Activated T-helper 17 cell treated with anti-CD3 and anti-CD28 coated beads, Interleukin-2, amount 50 U/mL, for 72 hours (primary cell): Measurements from ENCODE around the gene DCAKD. TPM values are rescaled to one million over a fixed set of nuclear protein-coding genes. Genes with fewer than 3 reads are reported as not detected.

ENCODE experiments used
- ATAC-seq: fragments of 150-1000 bp; cut with Tn5 transposase; replicated peaks from 2 replicates; pipeline ENCODE4 v1.10.0; 2021; ENCODE audit warnings: mild to moderate bottlenecking, moderate library complexity
- H3K27ac Mint-ChIP-seq: one replicate; pipeline ENCODE4 v1.8.0; 2022; ENCODE audit warnings: mixed read lengths
- H3K27me3 Mint-ChIP-seq: one replicate; pipeline ENCODE4 v1.8.0; 2022; ENCODE audit warnings: mixed read lengths
- H3K36me3 Mint-ChIP-seq: one replicate; pipeline ENCODE4 v1.8.0; 2022; ENCODE audit warnings: low read depth, mild to moderate bottlenecking, mixed read lengths
- H3K4me1 Mint-ChIP-seq: one replicate; pipeline ENCODE4 v1.8.0; 2022; ENCODE audit warnings: mixed read lengths
- H3K4me3 Mint-ChIP-seq: one replicate; pipeline ENCODE4 v1.8.0; 2022; ENCODE audit warnings: mild to moderate bottlenecking, mixed read lengths
- H3K9me3 Mint-ChIP-seq: one replicate; pipeline ENCODE4 v1.8.0; 2022; ENCODE audit warnings: mixed read lengths
- total RNA-seq, 2 donors: library from RNA; stranded (reverse); gene quantifications; one replicate each; pipeline ENCODE4 v1.2.3, GENCODE V29; 2022

Gene DCAKD
- total RNA-seq, 2 donors from 2014 or later: 36.5 to 36.6 TPM

- Mint-ChIP-seq H3K27ac (no peak overlapping the region), H3K9me3 (no peaks in the 10 kb centered on the region), H3K4me1 (no peaks in the 10 kb centered on the region), H3K27me3 (peaks cover 18% of the 10 kb centered on the region), H3K4me3 (no peak overlapping the region), H3K36me3 (no peaks in the 10 kb centered on the region)
- no peak for ATAC-seq
Observed at GRCh38 chr17:45009676-45010467, 41.6 kb downstream of the DCAKD start.

DNA sequence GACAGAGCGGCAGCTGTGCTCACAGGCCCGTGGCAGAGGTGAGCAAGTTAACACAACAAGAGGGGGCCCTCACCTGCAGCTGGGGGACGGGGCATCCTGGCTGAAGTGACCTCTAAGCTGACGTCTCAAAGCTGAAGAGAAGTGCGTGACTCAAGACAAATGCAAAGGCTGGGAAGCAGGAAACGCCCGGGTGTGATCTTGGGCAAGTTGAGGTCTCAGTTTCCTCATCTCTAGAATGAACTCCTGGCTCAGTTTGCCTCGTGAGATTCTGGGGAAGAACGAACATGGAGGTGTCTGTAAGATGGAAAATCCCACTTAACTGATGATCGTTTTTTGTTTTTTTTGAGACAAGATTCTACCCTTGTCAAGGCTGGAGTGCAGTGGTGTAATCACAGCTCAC lies 43.2 kb downstream of the DCAKD start:
- H3K27ac Mint-ChIP-seq: no peak overlapping the region
- ATAC-seq: no peak
- H3K9me3 Mint-ChIP-seq: no peaks in the 10 kb centered on the region
- H3K4me1 Mint-ChIP-seq: no peaks in the 10 kb centered on the region
- H3K4me3 Mint-ChIP-seq: no peak overlapping the region
- H3K27me3 Mint-ChIP-seq: peaks cover 24% of the 10 kb centered on the region
- H3K36me3 Mint-ChIP-seq: no peaks in the 10 kb centered on the region

- no peaks in the 10 kb centered on the region for H3K9me3 Mint-ChIP-seq
- ATAC-seq: no peak
- peaks cover 24% of the 10 kb centered on the region for H3K27me3 Mint-ChIP-seq
- no peaks in the 10 kb centered on the region for H3K36me3 Mint-ChIP-seq
- H3K4me1 Mint-ChIP-seq: no peaks in the 10 kb centered on the region
- H3K27ac Mint-ChIP-seq: no peak overlapping the region
- H3K4me3 Mint-ChIP-seq: no peak overlapping the region
Observed at GRCh38 chr17:45006927-45007461, 44.4 kb downstream of the DCAKD start.

GRCh38 chr17:45005700-45006099 lies 45.7 kb downstream of the DCAKD start:
- H3K9me3 Mint-ChIP-seq: no peaks in the 10 kb centered on the region
- peaks cover 24% of the 10 kb centered on the region for H3K27me3 Mint-ChIP-seq
- ATAC-seq: no peak
- no peaks in the 10 kb centered on the region for H3K4me1 Mint-ChIP-seq
- no peak overlapping the region for H3K27ac Mint-ChIP-seq
- H3K36me3 Mint-ChIP-seq: no peaks in the 10 kb centered on the region
- no peak overlapping the region for H3K4me3 Mint-ChIP-seq

DNA sequence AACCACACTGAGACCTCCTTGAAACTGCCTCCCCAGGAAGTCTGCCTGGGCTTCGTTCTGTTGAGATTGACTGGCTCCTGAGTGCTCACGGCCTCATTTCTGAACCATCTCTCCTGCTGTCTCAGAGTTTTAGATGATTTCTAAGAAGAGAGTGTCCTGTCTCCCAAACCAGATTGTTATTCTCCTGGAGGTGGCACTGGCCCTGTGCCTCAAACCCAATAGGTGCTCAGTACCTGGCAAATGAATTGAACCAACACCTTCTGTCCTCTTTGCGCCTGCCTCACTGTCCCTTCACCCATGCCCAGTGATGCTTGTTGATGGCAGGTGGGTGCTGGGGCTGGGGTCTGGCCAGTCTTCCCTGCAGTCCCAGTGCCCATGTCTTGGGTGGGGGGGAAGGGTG lies 47.0 kb downstream of the DCAKD start:
- no peak overlapping the region for H3K27ac Mint-ChIP-seq
- peaks cover 21% of the 10 kb centered on the region for H3K27me3 Mint-ChIP-seq
- H3K4me3 Mint-ChIP-seq: no peak overlapping the region
- no peaks in the 10 kb centered on the region for H3K36me3 Mint-ChIP-seq
- H3K4me1 Mint-ChIP-seq: no peaks in the 10 kb centered on the region
- H3K9me3 Mint-ChIP-seq: peaks cover 4% of the 10 kb centered on the region
- no peak for ATAC-seq

DNA sequence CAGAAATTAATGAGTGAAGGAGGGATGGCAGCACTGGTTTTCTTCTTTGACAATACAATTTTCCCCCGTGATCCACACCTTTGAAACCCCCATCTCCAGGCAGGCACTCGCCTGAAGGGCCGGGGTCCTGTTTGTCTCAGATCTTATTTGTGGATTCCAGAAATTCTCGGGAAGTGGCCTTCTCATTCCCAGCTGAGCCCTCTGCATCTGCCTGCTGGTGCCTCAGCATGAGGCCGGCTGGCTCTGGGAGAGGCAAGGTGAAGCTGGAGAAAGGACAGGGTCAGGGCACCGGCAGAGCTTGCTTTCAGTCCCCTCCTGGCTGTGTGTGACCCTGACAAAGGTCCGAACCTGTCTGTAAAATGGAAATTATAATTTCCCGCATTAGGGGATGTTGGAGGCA lies 47.6 kb downstream of the DCAKD start:
- Mint-ChIP-seq H3K9me3 (peaks cover 4% of the 10 kb centered on the region), H3K27ac (no peak overlapping the region), H3K36me3 (no peaks in the 10 kb centered on the region), H3K4me1 (no peaks in the 10 kb centered on the region), H3K27me3 (peaks cover 21% of the 10 kb centered on the region), H3K4me3 (no peak overlapping the region)
- no peak for ATAC-seq

DNA sequence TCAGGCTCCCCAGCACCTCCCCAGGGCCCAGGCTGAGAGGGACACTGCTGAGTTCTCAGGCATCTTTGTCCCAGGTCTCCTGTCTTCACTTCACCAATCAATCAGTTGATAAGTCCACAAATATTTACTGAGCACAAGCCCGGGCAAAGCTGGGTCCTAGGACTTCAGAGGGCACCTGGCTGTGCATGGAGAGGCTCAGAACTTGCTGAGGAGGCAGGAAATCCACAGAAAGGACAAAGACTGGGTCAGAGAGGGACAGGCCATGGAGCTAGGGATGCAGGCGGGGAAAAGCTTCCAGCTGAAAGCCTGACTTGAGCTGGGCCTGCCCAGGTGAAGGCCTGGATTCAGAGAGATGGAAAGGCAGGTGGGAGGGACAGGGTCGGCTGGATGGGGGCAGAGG lies 50.1 kb downstream of the DCAKD start:
- H3K27ac Mint-ChIP-seq: no peak overlapping the region
- H3K36me3 Mint-ChIP-seq: no peaks in the 10 kb centered on the region
- H3K9me3 Mint-ChIP-seq: peaks cover 4% of the 10 kb centered on the region
- no peaks in the 10 kb centered on the region for H3K4me1 Mint-ChIP-seq
- ATAC-seq: no peak
- no peak overlapping the region for H3K4me3 Mint-ChIP-seq
- H3K27me3 Mint-ChIP-seq: peaks cover 6% of the 10 kb centered on the region

DNA sequence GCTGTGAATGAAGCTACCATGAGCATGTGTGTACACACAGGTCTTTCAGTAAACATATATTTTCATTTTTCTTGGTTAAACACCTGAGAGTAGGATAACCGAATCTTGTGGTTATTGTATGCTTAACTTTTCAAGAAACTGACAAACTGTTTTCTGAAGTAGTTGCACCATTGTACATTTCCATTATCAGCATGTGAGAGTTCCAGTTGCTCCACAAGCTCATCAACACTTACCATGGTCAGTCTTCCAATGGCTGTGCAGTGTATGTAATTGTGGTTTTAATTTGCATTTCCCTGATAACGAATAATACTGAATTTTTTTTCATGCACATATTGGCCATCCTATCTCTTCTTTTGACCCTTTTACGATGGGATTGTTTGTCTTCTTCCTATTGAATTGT lies 52.0 kb downstream of the DCAKD start:
- Mint-ChIP-seq H3K27me3 (peaks cover 6% of the 10 kb centered on the region), H3K36me3 (no peaks in the 10 kb centered on the region), H3K4me3 (no peak overlapping the region), H3K27ac (no peak overlapping the region), H3K4me1 (no peaks in the 10 kb centered on the region), H3K9me3 (peaks cover 4% of the 10 kb centered on the region)
- ATAC-seq: no peak

- Mint-ChIP-seq H3K27me3 (peaks cover 3% of the 10 kb centered on the region), H3K4me1 (no peaks in the 10 kb centered on the region), H3K27ac (no peak overlapping the region), H3K9me3 (peaks cover 4% of the 10 kb centered on the region), H3K36me3 (no peaks in the 10 kb centered on the region), H3K4me3 (no peak overlapping the region)
- no peak for ATAC-seq
Observed at GRCh38 chr17:44998646-44999045, 52.8 kb downstream of the DCAKD start.

GRCh38 chr17:44997733-44998520 lies 53.5 kb downstream of the DCAKD start:
- no peak for ATAC-seq
- no peak overlapping the region for H3K4me3 Mint-ChIP-seq
- H3K36me3 Mint-ChIP-seq: no peaks in the 10 kb centered on the region
- H3K9me3 Mint-ChIP-seq: peaks cover 4% of the 10 kb centered on the region
- no peak overlapping the region for H3K27ac Mint-ChIP-seq
- no peaks in the 10 kb centered on the region for H3K27me3 Mint-ChIP-seq
- no peaks in the 10 kb centered on the region for H3K4me1 Mint-ChIP-seq

DNA sequence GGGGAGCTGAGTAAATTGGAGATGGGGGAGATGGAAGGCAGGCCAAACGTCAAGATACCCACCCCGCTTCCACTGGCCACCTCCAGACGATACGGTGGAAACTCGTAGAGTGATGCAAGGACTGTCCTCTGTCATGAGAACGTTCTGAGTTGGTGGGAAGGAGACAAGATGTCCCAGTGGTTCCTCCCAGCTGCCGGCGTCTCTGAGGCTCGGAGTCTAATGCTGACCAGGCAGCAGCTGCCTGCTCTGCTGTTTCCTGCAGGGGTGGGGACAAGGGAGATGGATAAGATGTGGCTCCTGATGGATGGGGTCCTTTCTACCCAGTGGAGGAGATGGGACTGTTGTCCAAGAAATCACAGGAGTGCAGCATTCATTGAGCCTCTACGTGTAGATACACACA lies 55.1 kb downstream of the DCAKD start:
- Mint-ChIP-seq H3K4me3 (no peak overlapping the region), H3K36me3 (no peaks in the 10 kb centered on the region), H3K9me3 (peaks cover 4% of the 10 kb centered on the region), H3K27me3 (no peaks in the 10 kb centered on the region), H3K4me1 (no peaks in the 10 kb centered on the region), H3K27ac (no peak overlapping the region)
- no peak for ATAC-seq

- H3K36me3 Mint-ChIP-seq: no peaks in the 10 kb centered on the region
- no peaks in the 10 kb centered on the region for H3K4me1 Mint-ChIP-seq
- no peak for ATAC-seq
- peaks cover under 1% of the 10 kb centered on the region for H3K27me3 Mint-ChIP-seq
- no peak overlapping the region for H3K27ac Mint-ChIP-seq
- H3K9me3 Mint-ChIP-seq: peaks cover 4% of the 10 kb centered on the region
- H3K4me3 Mint-ChIP-seq: no peak overlapping the region
Observed at GRCh38 chr17:44995436-44996001, 55.9 kb downstream of the DCAKD start.

DNA sequence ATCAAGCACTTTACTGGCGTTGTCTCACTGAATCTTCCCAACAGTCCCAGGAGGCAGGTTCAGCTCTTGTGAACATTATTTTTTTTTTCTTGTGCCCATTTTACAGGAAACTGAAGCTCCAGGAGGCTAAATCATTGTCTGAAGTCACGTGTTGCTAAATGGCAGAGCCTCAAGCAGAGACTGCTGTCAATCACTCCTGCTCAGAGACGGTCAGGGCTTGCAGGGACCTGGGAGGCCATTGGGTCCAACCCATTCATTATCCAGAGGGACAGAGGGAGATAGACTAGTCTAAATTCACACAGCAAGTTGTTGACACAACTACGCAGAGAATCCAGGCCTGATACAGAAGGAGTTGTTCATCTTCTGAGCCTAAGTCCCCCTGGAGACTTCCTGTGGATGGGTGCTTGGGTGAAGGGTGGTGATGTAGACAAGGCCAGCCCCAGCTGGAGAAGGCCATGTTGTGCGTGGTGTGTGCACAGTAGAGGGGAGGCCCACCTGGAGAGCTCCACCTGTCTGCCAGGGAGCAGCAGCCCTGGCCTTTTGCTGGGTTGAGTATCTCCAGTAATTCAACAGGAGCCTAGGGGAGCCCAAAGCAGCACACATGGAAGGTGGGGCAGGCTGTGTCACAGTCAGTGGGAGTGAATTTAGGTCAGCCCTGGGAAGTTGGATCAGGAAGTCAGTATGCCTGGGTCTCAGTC lies 59.0 kb downstream of the DCAKD start:
- Mint-ChIP-seq H3K4me3 (no peak overlapping the region), H3K9me3 (no peaks in the 10 kb centered on the region)
- no peak for ATAC-seq

DNA sequence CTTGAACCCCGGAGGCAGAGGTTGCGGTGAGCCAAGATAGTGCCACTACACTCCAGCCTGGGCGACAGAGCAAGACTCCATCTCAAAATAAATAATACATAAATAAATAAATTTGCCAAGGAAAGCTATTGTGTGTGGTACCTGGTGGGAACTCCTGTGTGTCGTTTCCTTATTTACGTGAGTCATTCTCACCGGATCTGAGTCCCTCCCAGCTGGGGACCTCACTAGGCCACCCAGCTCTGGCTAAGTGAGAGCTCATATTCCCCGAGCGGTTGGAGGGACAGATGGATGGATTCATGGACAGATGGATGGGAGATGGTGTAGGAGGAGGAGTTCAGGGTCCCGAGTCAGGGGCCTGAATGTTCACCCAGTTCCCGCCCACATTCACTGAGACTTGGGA lies 60.4 kb downstream of the DCAKD start:
- H3K36me3 Mint-ChIP-seq: no peaks in the 10 kb centered on the region
- no peak for ATAC-seq
- H3K4me1 Mint-ChIP-seq: no peaks in the 10 kb centered on the region
- H3K9me3 Mint-ChIP-seq: no peaks in the 10 kb centered on the region
- no peak overlapping the region for H3K4me3 Mint-ChIP-seq
- H3K27me3 Mint-ChIP-seq: peaks cover 19% of the 10 kb centered on the region
- no peak overlapping the region for H3K27ac Mint-ChIP-seq

More for the DNA sequence above, 59.0 kb downstream of the DCAKD start:
- Mint-ChIP-seq H3K27me3 (peaks cover 12% of the 10 kb centered on the region), H3K27ac (no peak overlapping the region), H3K4me1 (no peaks in the 10 kb centered on the region), H3K36me3 (no peaks in the 10 kb centered on the region)
